BJ (cell line): Measurements from ENCODE around the gene ANKRD12. TPM values are rescaled to one million over a fixed set of nuclear protein-coding genes. Genes with fewer than 3 reads are reported as not detected.
"Not testable (repeated sequence)": the region's sequence is repeated elsewhere in the genome, so short reads cannot be mapped to it uniquely, and the experiment has no call there.

ENCODE experiments used
- CTCF ChIA-PET: fragments of 350-600 bp; formaldehyde crosslinking; extraction: SDS; loops from one replicate; lab custom pipeline; 2021; ENCODE audit warnings: antibody characterized with exemption, inconsistent platforms; lab: Yijun Ruan, JAX
- POLR2A ChIA-PET: fragments of 300-600 bp; sonication (Branson Sonifier 250); formaldehyde crosslinking; extraction: SDS; loops from one replicate; lab custom pipeline; 2021; ENCODE audit warnings: antibody characterized with exemption; lab: Charles Lee
- DNase-seq: peaks from one replicate; pipeline ENCODE4 v3.0.0-alpha.2; 2011; ENCODE audit warnings: low read depth
- H3K27me3 ChIP-seq: 2 replicates; pipeline ENCODE4 v1.6.0; 2011; ENCODE audit warnings: low read length; ENCODE audit not compliant: control insufficient read depth, insufficient read depth
- H3K36me3 ChIP-seq: 2 replicates; pipeline ENCODE4 v1.5.1; 2011; ENCODE audit warnings: low read length; ENCODE audit not compliant: control insufficient read depth, insufficient read depth
- H3K4me3 ChIP-seq: 2 replicates; pipeline ENCODE4 v1.5.1; 2011; ENCODE audit warnings: low read depth, mild to moderate bottlenecking, control low read depth, low read length
- CTCF ChIP-seq: IDR thresholded peaks from 2 replicates; pipeline ENCODE4 v1.5.1; 2011; ENCODE audit warnings: low read depth, mild to moderate bottlenecking, control low read depth, inconsistent platforms, low read length, moderate library complexity; ENCODE audit not compliant: insufficient read depth
- polyA plus RNA-seq: library from polyadenylated mRNA; depleted of rRNA; stranded (reverse); fragments of >200 nt; gene quantifications from 2 replicates; pipeline ENCODE4 v1.2.3, GENCODE V29; 2011

Gene ANKRD12
- polyA plus RNA-seq, 1 experiment: 3.0 TPM

- H3K27me3 ChIP-seq: no peaks in the 10 kb centered on the region
- ChIA-PET POLR2A (no interaction called here), CTCF (no interaction called here)
- TF ChIP-seq CTCF: no peak
- H3K36me3 ChIP-seq: no peaks in the 10 kb centered on the region
- no peak overlapping the region for H3K4me3 ChIP-seq
- no peak for DNase-seq
These were observed 13.5 kb downstream of the ANKRD12 start for GRCh38 chr18:9150121-9150520.

GRCh38 chr18:9153256-9153655 is 16.7 kb downstream of the ANKRD12 start:
- no peak for TF ChIP-seq CTCF

GRCh38 chr18:9156604-9157249 is 20.1 kb downstream of the ANKRD12 start:
- no peak overlapping the region for H3K4me3 ChIP-seq
- ChIA-PET POLR2A (no interaction called here), CTCF (interaction anchor here (0.9 kb wide), 1 partner anchor 83 kb away, joined by 3 read pairs; no protein-coding TSS in a partner anchor)
- H3K36me3 ChIP-seq: no peaks in the 10 kb centered on the region
- no peak for DNase-seq
- no peak for TF ChIP-seq CTCF
- H3K27me3 ChIP-seq: no peaks in the 10 kb centered on the region

More at GRCh38 chr18:9153256-9153655, 16.7 kb downstream of the ANKRD12 start:
- Histone ChIP-seq H3K27me3 (no peaks in the 10 kb centered on the region), H3K4me3 (no peak overlapping the region), H3K36me3 (no peaks in the 10 kb centered on the region)
- no peak for DNase-seq
- ChIA-PET CTCF (interaction anchor here (0.9 to 1.2 kb wide), 2 partner anchors 80 to 498 kb away, joined by 3 to 4 read pairs; no protein-coding TSS in a partner anchor), POLR2A (no interaction called here)

- no peak overlapping the region for H3K4me3 ChIP-seq
- no peak for DNase-seq
- CTCF ChIA-PET: no interaction called here
- POLR2A ChIA-PET: no interaction called here
- no peaks in the 10 kb centered on the region for H3K36me3 ChIP-seq
- no peaks in the 10 kb centered on the region for H3K27me3 ChIP-seq
- TF ChIP-seq CTCF: no peak
These were observed 21.2 kb downstream of the ANKRD12 start for GRCh38 chr18:9157806-9158205.

- TF ChIP-seq CTCF: no peak
- no peaks in the 10 kb centered on the region for H3K36me3 ChIP-seq
- ChIA-PET CTCF (interaction anchor here (1.1 to 1.4 kb wide), 2 partner anchors 12 to 14 kb away, joined by 4 to 5 read pairs; no protein-coding TSS in a partner anchor), POLR2A (no interaction called here)
- DNase-seq: no peak
- H3K4me3 ChIP-seq: no peak overlapping the region
- no peaks in the 10 kb centered on the region for H3K27me3 ChIP-seq
These were observed 23.4 kb downstream of the ANKRD12 start for GRCh38 chr18:9160014-9160413.

GRCh38 chr18:9162663-9163062 is 26.1 kb downstream of the ANKRD12 start:
- H3K4me3 ChIP-seq, DNase-seq, H3K27me3 ChIP-seq, POLR2A ChIA-PET, H3K36me3 ChIP-seq: not testable (repeated sequence)
- CTCF ChIA-PET: interaction anchor here (0.9 kb wide), 1 partner anchor 61 kb away, joined by 3 read pairs; no protein-coding TSS in a partner anchor

GRCh38 chr18:9164149-9164548 is 27.6 kb downstream of the ANKRD12 start:
- H3K36me3 ChIP-seq, H3K4me3 ChIP-seq, POLR2A ChIA-PET, H3K27me3 ChIP-seq, CTCF ChIA-PET, DNase-seq: not testable (repeated sequence)

- H3K27me3 ChIP-seq, CTCF ChIA-PET, H3K4me3 ChIP-seq, DNase-seq, H3K36me3 ChIP-seq, POLR2A ChIA-PET: not testable (repeated sequence)
These were observed 29.3 kb downstream of the ANKRD12 start for GRCh38 chr18:9165883-9166282.
